ENCODE results near the gene ABHD4.

- TF ChIP-seq EZH2 (IDR thresholded peaks at IDR 0.05; ENCODE audit: low read length, unreplicated experiment) (no peak), CTCF (conservative IDR thresholded peaks at IDR 0.05; ENCODE audit: low read depth, low read length) (no peak)
Measured at GRCh38 chr14:22577334-22577908, 20.7 kb upstream of the ABHD4 start.
